Thymus (tissue), 11 donors: ENCODE measurements around the gene METTL1. TPM values are rescaled to one million over a fixed set of nuclear protein-coding genes. Genes with fewer than 3 reads are reported as not detected.

ENCODE experiments used
- DNase-seq, 9 donors: peaks; one replicate each; pipeline ENCODE4 v3.0.0-alpha.2; 2013; ENCODE audit warnings: low spot score in 9 of 9, low read depth in 6 of 9, missing footprints in 1 of 9
- H3K27ac ChIP-seq, 2 donors: one replicate each; pipeline ENCODE4 v1.5.1; 2013; ENCODE audit warnings: control low read depth in 1 of 2, low read depth in 1 of 2, low read length in 1 of 2, mild to moderate bottlenecking in 1 of 2, moderate library complexity in 1 of 2
- H3K27me3 ChIP-seq, 2 donors: one replicate each; pipeline ENCODE4 v1.5.1; 2013; ENCODE audit warnings: low read length in 1 of 2; ENCODE audit not compliant: control insufficient read depth in 2 of 2, insufficient read depth in 1 of 2
- H3K36me3 ChIP-seq, 2 donors: one replicate each; pipeline ENCODE4 v1.5.1; 2013; ENCODE audit warnings: low read length in 1 of 2, mild to moderate bottlenecking in 1 of 2, moderate library complexity in 1 of 2; ENCODE audit not compliant: control insufficient read depth in 2 of 2, insufficient read depth in 2 of 2
- H3K4me1 ChIP-seq, 2 donors: one replicate each; pipeline ENCODE4 v1.5.1; 2013; ENCODE audit warnings: low read length in 2 of 2; ENCODE audit not compliant: control insufficient read depth in 2 of 2, insufficient read depth in 2 of 2
- H3K4me3 ChIP-seq, 2 donors: one replicate each; pipeline ENCODE4 v1.5.1; 2013; ENCODE audit warnings: low read length in 2 of 2, control low read depth in 1 of 2, mild to moderate bottlenecking in 1 of 2
- H3K9me3 ChIP-seq, 2 donors: one replicate each; pipeline ENCODE4 v1.5.1; 2013; ENCODE audit warnings: low read length in 1 of 2, mild to moderate bottlenecking in 1 of 2; ENCODE audit not compliant: control insufficient read depth in 2 of 2, insufficient read depth in 1 of 2
- WGBS: extraction: QIAGEN DNeasy Blood & Tissue Kit; methylation state at CpG from one replicate; pipeline ENCODE4 v1.1.7; 2013; 5-methylcytosine and 5-hydroxymethylcytosine counted together
- polyA plus RNA-seq: library from polyadenylated mRNA; stranded (reverse); fragments of 200-250 nt; gene quantifications from one replicate; pipeline ENCODE4 v1.2.3, GENCODE V29; 2013
- total RNA-seq: library from RNA; stranded (reverse); fragments of 120-200 nt; gene quantifications from one replicate; pipeline ENCODE4 v1.2.4, GENCODE V29; 2013
- donor health status: healthy.

The METTL1 gene
- total and polyA plus RNA-seq, 2 donors, result 10.6 to 12.9 TPM

DNA sequence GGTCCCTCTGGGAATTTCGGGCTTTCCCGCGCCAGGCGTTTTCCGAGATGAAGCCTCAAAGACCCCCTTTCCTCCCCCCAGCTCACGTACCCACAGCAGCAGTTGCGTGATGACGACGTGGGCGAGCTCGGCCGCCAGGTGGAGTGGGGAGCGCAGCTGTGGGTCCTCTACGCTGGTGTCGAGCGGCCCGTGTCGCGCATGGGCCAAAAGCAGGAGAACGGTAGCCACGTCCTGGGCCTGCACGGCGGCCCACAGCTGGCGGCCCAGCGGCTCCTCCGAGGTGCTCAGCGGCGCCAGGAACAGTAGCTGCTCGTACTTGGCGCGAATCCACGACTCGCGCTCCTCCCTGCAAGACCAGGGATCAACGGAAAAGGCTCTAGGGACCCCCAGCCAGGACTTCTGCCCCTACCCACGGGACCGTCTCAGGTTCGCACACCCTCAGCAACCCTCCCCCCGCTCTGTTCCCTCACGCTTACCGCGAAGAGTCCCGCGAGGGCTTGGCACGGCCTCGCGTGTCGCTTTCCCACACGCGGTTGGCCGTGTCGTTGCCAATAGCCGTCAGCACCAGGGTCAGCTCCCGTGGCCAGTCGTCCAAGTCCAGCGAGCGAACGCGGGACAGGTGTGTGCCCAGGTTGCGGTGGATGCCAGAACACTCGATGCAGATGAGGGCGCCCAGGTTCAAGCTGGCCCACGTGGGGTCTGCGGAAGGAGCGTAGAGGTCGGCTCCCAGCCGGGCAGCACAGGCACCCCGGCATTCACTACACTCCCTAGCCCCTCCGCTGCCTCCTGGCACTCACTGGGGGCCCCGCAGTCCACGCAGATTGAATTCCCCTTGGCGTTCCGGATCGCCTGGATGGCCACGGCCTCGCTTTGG is 44.8 kb downstream of the METTL1 start:
- Histone ChIP-seq H3K27me3 (peaks cover 0 to 13% of the 10 kb centered on the region in 2 donors), H3K27ac (no peak overlapping the region), H3K4me1 (no peaks in the 10 kb centered on the region), H3K9me3 (peaks cover 1 to 11% of the 10 kb centered on the region in 2 donors), H3K36me3 (peaks cover 50 to 57% of the 10 kb centered on the region in 2 donors), H3K4me3 (no peak overlapping the region)
- WGBS, result 95% methylated on average over 76 of the region's 76 CpGs
- no peak for DNase-seq

- Histone ChIP-seq H3K9me3 (peaks cover 1 to 11% of the 10 kb centered on the region in 2 donors), H3K4me3 (peak overlapping the region; percentile 11 to 26), H3K27ac (no peak overlapping the region), H3K4me1 (no peaks in the 10 kb centered on the region), H3K27me3 (peaks cover 0 to 13% of the 10 kb centered on the region in 2 donors), H3K36me3 (peaks cover 49 to 56% of the 10 kb centered on the region in 2 donors)
- 92% methylated on average over 79 of the region's 79 CpGs for WGBS
- DNase-seq, result peak in 3 of 9 donors; percentile 37 to 65 (median 50)
Observed at GRCh38 chr12:57726151-57726883, 45.6 kb downstream of the METTL1 start.

- Histone ChIP-seq H3K27me3 (peaks cover 0 to 13% of the 10 kb centered on the region in 2 donors), H3K36me3 (peaks cover 49 to 55% of the 10 kb centered on the region in 2 donors), H3K4me1 (no peaks in the 10 kb centered on the region), H3K4me3 (no peak overlapping the region), H3K9me3 (peaks cover 1 to 11% of the 10 kb centered on the region in 2 donors), H3K27ac (no peak overlapping the region)
- 91% methylated on average over 10 of the region's 10 CpGs for WGBS
- DNase-seq, result no peak
Observed at GRCh38 chr12:57725851-57726150, 46.1 kb downstream of the METTL1 start.

GRCh38 chr12:57724936-57725740 is 46.8 kb downstream of the METTL1 start:
- Histone ChIP-seq H3K27ac (no peak overlapping the region), H3K4me3 (no peak overlapping the region), H3K36me3 (peaks cover 48 to 55% of the 10 kb centered on the region in 2 donors), H3K27me3 (peaks cover 0 to 13% of the 10 kb centered on the region in 2 donors), H3K9me3 (peaks cover 1 to 11% of the 10 kb centered on the region in 2 donors), H3K4me1 (no peaks in the 10 kb centered on the region)
- no peak for DNase-seq
- 89% methylated on average over 11 of the region's 11 CpGs for WGBS

DNA sequence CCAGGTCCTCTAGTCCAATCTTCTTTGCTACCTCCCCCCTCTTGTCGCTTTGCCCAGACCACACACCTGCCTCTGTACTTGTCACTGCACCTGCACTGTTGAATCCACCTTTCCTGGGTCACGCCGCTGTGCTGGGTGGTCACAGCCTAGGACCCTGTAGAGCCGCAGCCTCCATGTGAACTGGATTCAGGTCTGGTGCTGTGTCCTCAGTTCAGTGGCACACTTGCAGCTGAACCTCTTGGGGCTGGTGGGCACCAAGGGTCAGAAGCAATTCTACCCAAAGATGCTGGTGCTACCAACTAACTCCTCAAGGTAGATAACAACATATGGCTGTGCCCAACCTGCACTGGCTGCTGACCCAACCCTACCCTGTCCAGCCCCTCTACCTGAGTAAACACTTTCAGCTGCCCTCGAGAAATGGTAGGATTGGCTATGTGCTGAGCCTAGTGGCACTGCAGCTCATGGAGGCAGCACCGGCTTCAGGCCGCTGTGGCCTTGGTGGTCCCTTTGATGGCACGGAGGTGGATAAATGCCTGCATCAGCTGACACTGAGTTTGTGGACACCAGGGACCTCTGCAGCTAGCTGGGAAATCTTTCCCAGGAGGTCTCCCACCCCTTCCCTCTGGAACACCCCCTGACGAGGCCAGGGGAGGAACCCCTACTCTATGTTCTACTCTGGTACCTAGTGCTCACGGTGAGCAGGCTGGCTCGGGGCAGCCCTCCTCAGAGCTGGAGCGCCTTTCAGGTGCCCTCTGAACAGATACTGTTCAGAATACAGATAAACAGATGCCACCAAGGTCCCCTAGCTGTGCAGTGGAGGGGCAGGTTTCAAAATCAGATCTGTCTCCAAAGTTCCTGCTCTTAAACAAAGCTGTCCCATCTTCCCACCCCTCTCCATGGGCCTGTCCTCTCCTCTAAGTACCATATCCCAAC is 47.6 kb downstream of the METTL1 start:
- Histone ChIP-seq H3K4me3 (no peak overlapping the region), H3K9me3 (peaks cover 1 to 11% of the 10 kb centered on the region in 2 donors), H3K27ac (no peak overlapping the region), H3K36me3 (peaks cover 50 to 56% of the 10 kb centered on the region in 2 donors), H3K27me3 (peaks cover 0 to 13% of the 10 kb centered on the region in 2 donors), H3K4me1 (no peaks in the 10 kb centered on the region)
- no peak for DNase-seq
- 96% methylated on average over 12 of the region's 12 CpGs for WGBS

DNA sequence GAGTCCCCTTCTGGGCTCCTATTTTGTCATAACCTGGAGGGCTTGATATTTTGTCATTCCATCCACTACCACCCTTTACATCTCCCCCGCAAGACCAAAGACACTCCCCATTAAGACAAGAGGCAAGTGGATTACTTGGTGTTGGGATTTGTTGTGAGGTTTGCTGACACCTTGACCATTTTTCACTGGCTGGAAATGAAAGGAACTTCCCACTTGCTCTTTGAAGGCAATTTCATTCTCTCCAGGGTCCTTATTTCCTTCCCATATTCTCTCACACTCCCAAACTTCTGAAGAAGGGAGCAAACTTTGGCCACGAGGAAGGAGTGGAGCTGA is 48.3 kb downstream of the METTL1 start:
- DNase-seq, result no peak
- Histone ChIP-seq H3K27me3 (peaks cover 0 to 13% of the 10 kb centered on the region in 2 donors), H3K4me3 (no peak overlapping the region), H3K27ac (no peak overlapping the region), H3K9me3 (peaks cover 1 to 11% of the 10 kb centered on the region in 2 donors), H3K4me1 (no peaks in the 10 kb centered on the region), H3K36me3 (peaks cover 55 to 60% of the 10 kb centered on the region in 2 donors)
- 92% methylated on average over 2 of the region's 2 CpGs for WGBS

DNA sequence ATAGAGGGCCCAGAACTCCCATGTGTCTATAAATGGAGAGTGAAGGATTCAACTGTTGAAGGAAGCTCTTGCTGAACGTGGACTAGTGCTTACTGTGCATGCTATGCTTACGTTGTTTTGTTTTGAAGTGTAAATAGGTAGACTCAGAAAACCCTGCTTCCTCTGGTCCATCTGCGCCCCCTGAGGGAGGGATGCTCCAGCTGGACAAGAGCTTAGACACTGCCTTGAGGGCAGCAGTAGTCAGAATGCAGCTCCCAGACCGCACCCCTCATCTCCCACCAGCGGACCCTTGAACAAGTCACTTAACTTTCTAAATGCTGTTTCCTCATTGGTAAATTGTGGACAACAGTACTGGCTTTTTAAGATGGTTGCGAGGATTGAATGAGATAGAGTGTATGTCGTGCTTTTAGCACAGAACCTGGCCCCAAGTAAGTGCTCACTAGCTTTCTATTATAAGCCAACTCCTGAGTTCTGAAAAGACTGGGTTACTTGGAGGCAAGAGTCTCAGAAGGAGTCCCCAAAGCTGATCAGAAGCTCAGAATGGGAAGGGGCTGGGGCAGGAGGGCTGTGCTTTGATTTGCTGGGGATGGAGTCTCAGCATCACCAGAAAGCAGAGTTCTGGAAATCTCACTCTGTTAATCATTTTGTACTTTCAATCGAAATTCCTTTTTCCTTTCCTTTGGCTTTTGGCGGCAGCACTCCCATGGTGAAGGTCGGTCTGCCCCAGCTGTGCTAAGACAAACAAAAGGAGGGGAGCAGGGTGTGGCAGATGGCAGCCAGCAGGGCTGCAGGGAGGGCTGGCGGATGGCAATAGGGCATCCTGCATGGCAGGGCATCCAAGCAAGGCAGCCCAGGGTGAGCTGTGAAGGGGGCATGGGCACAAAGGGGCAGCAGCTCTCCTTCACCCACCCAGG is 48.9 kb downstream of the METTL1 start:
- 93% methylated on average over 11 of the region's 11 CpGs for WGBS
- Histone ChIP-seq H3K27ac (no peak overlapping the region), H3K4me1 (no peaks in the 10 kb centered on the region), H3K36me3 (peaks cover 60% of the 10 kb centered on the region in 2 donors), H3K9me3 (peaks cover 1 to 11% of the 10 kb centered on the region in 2 donors), H3K27me3 (peaks cover 0 to 13% of the 10 kb centered on the region in 2 donors), H3K4me3 (no peak overlapping the region)
- no peak for DNase-seq
